ENCODE measurements around the gene MTFMT.
A peak's percentile ranks its signal among the peaks of the same experiment; 100 is the strongest.
"Not testable (repeated sequence)": the region's sequence is repeated elsewhere in the genome, so short reads cannot be mapped to it uniquely, and the experiment has no call there.

Gene MTFMT

GRCh38 chr15:65034719-65035118 lies 5.3 kb upstream of the MTFMT start:
- DNase-seq = no peak

- DNase-seq = peak; percentile 38
Measured at GRCh38 chr15:65033659-65034269, 4.3 kb upstream of the MTFMT start.

GRCh38 chr15:65032801-65033537 lies 3.5 kb upstream of the MTFMT start:
- DNase-seq = peak; percentile 34

GRCh38 chr15:65029736-65030208 lies 333 bp upstream of the MTFMT start:
- DNase-seq = no peak

GRCh38 chr15:65028338-65028737 lies 1.1 kb downstream of the MTFMT start:
- no peak for DNase-seq

GRCh38 chr15:65027593-65027992 lies 1.8 kb downstream of the MTFMT start:
- DNase-seq = peak; percentile 66

- no peak for DNase-seq
Measured at GRCh38 chr15:65026756-65027155, 2.7 kb downstream of the MTFMT start.

GRCh38 chr15:65021488-65021887 lies 8.0 kb downstream of the MTFMT start:
- DNase-seq = no peak

- DNase-seq = no peak
Measured at GRCh38 chr15:65020419-65020818, 9.0 kb downstream of the MTFMT start.

GRCh38 chr15:65011198-65011597 lies 18.2 kb downstream of the MTFMT start:
- not testable (repeated sequence) for DNase-seq

GRCh38 chr15:65008983-65009382 lies 20.5 kb downstream of the MTFMT start:
- peak; percentile 34 for DNase-seq

GRCh38 chr15:65006876-65007275 lies 22.6 kb downstream of the MTFMT start:
- no peak for DNase-seq

GRCh38 chr15:65004993-65005392 lies 24.4 kb downstream of the MTFMT start:
- no peak for DNase-seq

- no peak for DNase-seq
Measured at GRCh38 chr15:64997745-64998375, 31.6 kb downstream of the MTFMT start.

- DNase-seq = no peak
Measured at GRCh38 chr15:64997066-64997465, 32.4 kb downstream of the MTFMT start.

GRCh38 chr15:64993290-64993689 lies 36.1 kb downstream of the MTFMT start:
- no peak for DNase-seq

- DNase-seq = no peak
Measured at GRCh38 chr15:64991536-64992135, 37.8 kb downstream of the MTFMT start.

GRCh38 chr15:64990168-64990470 lies 39.3 kb downstream of the MTFMT start:
- no peak for DNase-seq

GRCh38 chr15:64989416-64990167 lies 39.8 kb downstream of the MTFMT start, which contains the start of gene SPG21:
TSS of gene SPG21 (minus strand) at chr15:64989914. CDS start at chr15:64983569, 6,345 bp downstream.
- DNase-seq = peak; percentile 87

GRCh38 chr15:64987136-64987535 lies 42.3 kb downstream of the MTFMT start:
- DNase-seq = no peak

GRCh38 chr15:64985366-64986033 lies 43.9 kb downstream of the MTFMT start:
- peak; percentile 69 for DNase-seq

GRCh38 chr15:64982472-64982871 lies 47.0 kb downstream of the MTFMT start:
- no peak for DNase-seq
